GM12878 (cell line): ENCODE results near the gene SETBP1. TPM values are rescaled to one million over a fixed set of nuclear protein-coding genes. Genes with fewer than 3 reads are reported as not detected.

ENCODE experiments used
- BHLHE40 ChIP-seq, 2 experiments: fragments of 450-650 bp in 1 of 2; IDR thresholded peaks; 2 replicates each; pipeline ENCODE4 v1.6.1; 2011 to 2017; ENCODE audit warnings: low read depth in 2 of 2, borderline replicate concordance in 1 of 2, improper control_type of control experiment in 1 of 2, low read length in 1 of 2, mild to moderate bottlenecking in 1 of 2
- CBX5 ChIP-seq: sonication (generic); IDR thresholded peaks from 2 replicates; pipeline ENCODE4 v1.6.1; 2016; ENCODE audit warnings: low read depth, moderate library complexity, mild to moderate bottlenecking, inconsistent platforms
- CHD2 ChIP-seq: IDR thresholded peaks from 2 replicates; pipeline ENCODE4 v1.6.1; 2011; ENCODE audit warnings: low read depth, low read length, improper control_type of control experiment, borderline replicate concordance
- CREB1 ChIP-seq: IDR thresholded peaks from 2 replicates; pipeline ENCODE4 v1.6.1; 2012; ENCODE audit warnings: low read depth, mild to moderate bottlenecking, inconsistent platforms
- ESRRA ChIP-seq: IDR thresholded peaks from 2 replicates; pipeline ENCODE4 v1.6.1; 2012; ENCODE audit warnings: mild to moderate bottlenecking, low read length, improper control_type of control experiment
- FOXK2 ChIP-seq: fragments of 450-650 bp; IDR thresholded peaks from 2 replicates; pipeline ENCODE4 v1.6.1; 2017; ENCODE audit warnings: mild to moderate bottlenecking, moderate library complexity
- HDGF ChIP-seq: fragments of 450-650 bp; IDR thresholded peaks from 2 replicates; pipeline ENCODE4 v1.6.1; 2016; ENCODE audit warnings: antibody characterized with exemption
- PAX8 ChIP-seq: fragments of 450-650 bp; IDR thresholded peaks from 2 replicates; pipeline ENCODE4 v1.6.1; 2017; ENCODE audit warnings: mild to moderate bottlenecking, moderate library complexity
- RELA ChIP-seq: fragments of 450-650 bp; IDR thresholded peaks from 2 replicates; pipeline ENCODE4 v1.8.0; 2014; ENCODE audit warnings: borderline replicate concordance; ENCODE audit not compliant: partially characterized antibody
- WRNIP1 ChIP-seq: IDR thresholded peaks from 2 replicates; pipeline ENCODE4 v1.6.1; 2011; ENCODE audit warnings: low read depth, low read length, improper control_type of control experiment, borderline replicate concordance
- ZSCAN29 ChIP-seq: fragments of 450-650 bp; IDR thresholded peaks from 2 replicates; pipeline ENCODE4 v1.6.1; 2017; ENCODE audit warnings: mild to moderate bottlenecking, moderate library complexity
- polyA plus RNA-seq, 11 experiments: library from polyadenylated mRNA; depleted of rRNA in 4 of 11; unstranded in 6 of 11; stranded (reverse) in 5 of 11; fragments of >200 nt; fragmentation: Nextera tagmentation in 4 of 11; fragmentation: Illumina TruSeq in 1 of 11; extraction: Ambion mirVana in 4 of 11; extraction: Trizol in 1 of 11; gene quantifications; 1 replicate in 1 of 11; 2 replicates in 10 of 11; pipeline versions ENCODE4 v1.2.1 to v1.2.3, GENCODE V29; 2011 to 2016; ENCODE audit warnings: inconsistent platforms in 2 of 11, missing spikeins in 2 of 11, low read depth in 1 of 11
- total RNA-seq, 4 experiments: library from RNA; depleted of rRNA in 3 of 4; stranded (reverse); fragments of >200 nt in 3 of 4; fragmentation: Illumina TruSeq in 1 of 4; extraction: Trizol in 1 of 4; gene quantifications; 2 replicates each; pipeline versions ENCODE4 v1.2.1 to v1.2.3, GENCODE V29; 2013 to 2021
- TF ChIP-seq, protein P1 (sequence below): fragments of 450-650 bp; IDR thresholded peaks from 2 replicates; pipeline ENCODE4 v1.6.1; 2017; ENCODE audit warnings: low read depth, mild to moderate bottlenecking, moderate library complexity
- TF ChIP-seq, protein P2 (sequence below): fragments of 450-650 bp; IDR thresholded peaks from 2 replicates; pipeline ENCODE4 v1.6.1; 2017; ENCODE audit warnings: mild to moderate bottlenecking, moderate library complexity
- TF ChIP-seq, protein P3 (sequence below): fragments of 450-650 bp; IDR thresholded peaks from 2 replicates; pipeline ENCODE4 v1.6.1; 2016; ENCODE audit warnings: mild to moderate bottlenecking, moderate library complexity, borderline replicate concordance
- TF ChIP-seq, protein P4 (sequence below): fragments of 450-650 bp; IDR thresholded peaks from 2 replicates; pipeline ENCODE4 v1.6.1; 2016; ENCODE audit warnings: mild to moderate bottlenecking
- TF ChIP-seq, protein P5 (sequence below): fragments of 450-650 bp; IDR thresholded peaks from 2 replicates; pipeline ENCODE4 v1.6.1; 2017; ENCODE audit warnings: mild to moderate bottlenecking

Gene SETBP1
- total and polyA plus RNA-seq, 10 of the 15 experiments (the other 5 are each of a cell fraction or from before 2014, with no cell fraction given): 0.99 to 29.7 (median 8.3) TPM

DNA sequence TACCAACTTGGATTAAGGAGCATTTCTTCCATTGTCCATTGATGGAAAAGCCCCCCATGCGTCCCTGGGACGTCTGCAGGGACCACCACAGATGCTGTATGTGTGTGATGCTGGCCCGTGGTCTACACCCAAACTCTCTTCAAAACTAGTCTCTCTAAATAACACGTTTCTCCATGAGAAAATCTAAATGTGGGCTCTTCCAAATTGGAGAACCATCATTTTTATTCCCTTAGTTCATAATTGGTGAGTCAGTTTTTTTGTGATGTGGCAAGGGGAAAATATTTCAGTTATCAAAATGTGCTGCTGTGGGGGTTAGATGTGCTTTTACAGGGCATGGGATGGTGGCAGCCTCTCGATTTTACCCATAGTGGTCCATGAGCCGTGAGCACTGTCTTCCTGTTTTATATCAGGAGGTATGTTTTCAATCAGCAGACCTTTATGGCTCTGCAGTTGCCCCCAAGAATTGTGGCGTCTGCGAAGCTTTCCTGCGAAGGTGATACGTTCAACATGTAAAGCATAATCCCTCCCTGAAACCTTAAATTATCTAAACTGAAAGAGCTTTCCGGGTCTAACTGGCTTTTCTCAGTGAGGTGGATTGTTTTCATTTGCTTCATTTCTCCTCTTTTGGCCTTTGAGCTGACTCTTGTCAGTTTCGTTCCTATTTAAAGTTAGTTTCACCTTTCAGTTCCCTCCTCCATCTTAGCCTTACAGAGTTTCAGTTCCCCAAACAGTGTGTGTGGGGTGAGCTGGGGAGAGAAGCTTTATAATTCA is 78.4 kb downstream of the SETBP1 start (continued):
- peak; percentile 86 for TF ChIP-seq CBX5
- peak; percentile 73; the same call in 1 of the 2 replicates for TF ChIP-seq ZSCAN29
- TF ChIP-seq, protein P1, sequence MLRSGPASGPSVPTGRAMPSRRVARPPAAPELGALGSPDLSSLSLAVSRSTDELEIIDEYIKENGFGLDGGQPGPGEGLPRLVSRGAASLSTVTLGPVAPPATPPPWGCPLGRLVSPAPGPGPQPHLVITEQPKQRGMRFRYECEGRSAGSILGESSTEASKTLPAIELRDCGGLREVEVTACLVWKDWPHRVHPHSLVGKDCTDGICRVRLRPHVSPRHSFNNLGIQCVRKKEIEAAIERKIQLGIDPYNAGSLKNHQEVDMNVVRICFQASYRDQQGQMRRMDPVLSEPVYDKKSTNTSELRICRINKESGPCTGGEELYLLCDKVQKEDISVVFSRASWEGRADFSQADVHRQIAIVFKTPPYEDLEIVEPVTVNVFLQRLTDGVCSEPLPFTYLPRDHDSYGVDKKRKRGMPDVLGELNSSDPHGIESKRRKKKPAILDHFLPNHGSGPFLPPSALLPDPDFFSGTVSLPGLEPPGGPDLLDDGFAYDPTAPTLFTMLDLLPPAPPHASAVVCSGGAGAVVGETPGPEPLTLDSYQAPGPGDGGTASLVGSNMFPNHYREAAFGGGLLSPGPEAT: peak; percentile 95
- TF ChIP-seq, protein P2, sequence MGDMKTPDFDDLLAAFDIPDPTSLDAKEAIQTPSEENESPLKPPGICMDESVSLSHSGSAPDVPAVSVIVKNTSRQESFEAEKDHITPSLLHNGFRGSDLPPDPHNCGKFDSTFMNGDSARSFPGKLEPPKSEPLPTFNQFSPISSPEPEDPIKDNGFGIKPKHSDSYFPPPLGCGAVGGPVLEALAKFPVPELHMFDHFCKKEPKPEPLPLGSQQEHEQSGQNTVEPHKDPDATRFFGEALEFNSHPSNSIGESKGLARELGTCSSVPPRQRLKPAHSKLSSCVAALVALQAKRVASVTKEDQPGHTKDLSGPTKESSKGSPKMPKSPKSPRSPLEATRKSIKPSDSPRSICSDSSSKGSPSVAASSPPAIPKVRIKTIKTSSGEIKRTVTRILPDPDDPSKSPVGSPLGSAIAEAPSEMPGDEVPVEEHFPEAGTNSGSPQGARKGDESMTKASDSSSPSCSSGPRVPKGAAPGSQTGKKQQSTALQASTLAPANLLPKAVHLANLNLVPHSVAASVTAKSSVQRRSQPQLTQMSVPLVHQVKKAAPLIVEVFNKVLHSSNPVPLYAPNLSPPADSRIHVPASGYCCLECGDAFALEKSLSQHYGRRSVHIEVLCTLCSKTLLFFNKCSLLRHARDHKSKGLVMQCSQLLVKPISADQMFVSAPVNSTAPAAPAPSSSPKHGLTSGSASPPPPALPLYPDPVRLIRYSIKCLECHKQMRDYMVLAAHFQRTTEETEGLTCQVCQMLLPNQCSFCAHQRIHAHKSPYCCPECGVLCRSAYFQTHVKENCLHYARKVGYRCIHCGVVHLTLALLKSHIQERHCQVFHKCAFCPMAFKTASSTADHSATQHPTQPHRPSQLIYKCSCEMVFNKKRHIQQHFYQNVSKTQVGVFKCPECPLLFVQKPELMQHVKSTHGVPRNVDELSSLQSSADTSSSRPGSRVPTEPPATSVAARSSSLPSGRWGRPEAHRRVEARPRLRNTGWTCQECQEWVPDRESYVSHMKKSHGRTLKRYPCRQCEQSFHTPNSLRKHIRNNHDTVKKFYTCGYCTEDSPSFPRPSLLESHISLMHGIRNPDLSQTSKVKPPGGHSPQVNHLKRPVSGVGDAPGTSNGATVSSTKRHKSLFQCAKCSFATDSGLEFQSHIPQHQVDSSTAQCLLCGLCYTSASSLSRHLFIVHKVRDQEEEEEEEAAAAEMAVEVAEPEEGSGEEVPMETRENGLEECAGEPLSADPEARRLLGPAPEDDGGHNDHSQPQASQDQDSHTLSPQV: peak; percentile 89; the same call in 1 of the 2 replicates
- TF ChIP-seq HDGF: no peak
- peak; percentile 93 for TF ChIP-seq CHD2
- TF ChIP-seq WRNIP1: no peak
- peak; percentile 59 to 62; a peak in 2 of 4 replicates for TF ChIP-seq BHLHE40 (IDR thresholded peaks at IDR 0.05; ENCODE audit: borderline replicate concordance in 1 of 2, low read depth in 2 of 2, low read length in 1 of 2)
- TF ChIP-seq, protein P3, sequence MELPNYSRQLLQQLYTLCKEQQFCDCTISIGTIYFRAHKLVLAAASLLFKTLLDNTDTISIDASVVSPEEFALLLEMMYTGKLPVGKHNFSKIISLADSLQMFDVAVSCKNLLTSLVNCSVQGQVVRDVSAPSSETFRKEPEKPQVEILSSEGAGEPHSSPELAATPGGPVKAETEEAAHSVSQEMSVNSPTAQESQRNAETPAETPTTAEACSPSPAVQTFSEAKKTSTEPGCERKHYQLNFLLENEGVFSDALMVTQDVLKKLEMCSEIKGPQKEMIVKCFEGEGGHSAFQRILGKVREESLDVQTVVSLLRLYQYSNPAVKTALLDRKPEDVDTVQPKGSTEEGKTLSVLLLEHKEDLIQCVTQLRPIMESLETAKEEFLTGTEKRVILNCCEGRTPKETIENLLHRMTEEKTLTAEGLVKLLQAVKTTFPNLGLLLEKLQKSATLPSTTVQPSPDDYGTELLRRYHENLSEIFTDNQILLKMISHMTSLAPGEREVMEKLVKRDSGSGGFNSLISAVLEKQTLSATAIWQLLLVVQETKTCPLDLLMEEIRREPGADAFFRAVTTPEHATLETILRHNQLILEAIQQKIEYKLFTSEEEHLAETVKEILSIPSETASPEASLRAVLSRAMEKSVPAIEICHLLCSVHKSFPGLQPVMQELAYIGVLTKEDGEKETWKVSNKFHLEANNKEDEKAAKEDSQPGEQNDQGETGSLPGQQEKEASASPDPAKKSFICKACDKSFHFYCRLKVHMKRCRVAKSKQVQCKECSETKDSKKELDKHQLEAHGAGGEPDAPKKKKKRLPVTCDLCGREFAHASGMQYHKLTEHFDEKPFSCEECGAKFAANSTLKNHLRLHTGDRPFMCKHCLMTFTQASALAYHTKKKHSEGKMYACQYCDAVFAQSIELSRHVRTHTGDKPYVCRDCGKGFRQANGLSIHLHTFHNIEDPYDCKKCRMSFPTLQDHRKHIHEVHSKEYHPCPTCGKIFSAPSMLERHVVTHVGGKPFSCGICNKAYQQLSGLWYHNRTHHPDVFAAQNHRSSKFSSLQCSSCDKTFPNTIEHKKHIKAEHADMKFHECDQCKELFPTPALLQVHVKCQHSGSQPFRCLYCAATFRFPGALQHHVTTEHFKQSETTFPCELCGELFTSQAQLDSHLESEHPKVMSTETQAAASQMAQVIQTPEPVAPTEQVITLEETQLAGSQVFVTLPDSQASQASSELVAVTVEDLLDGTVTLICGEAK: peak; percentile 58; the same call in 1 of the 2 replicates
- TF ChIP-seq RELA: no peak
- peak; percentile 75; the same call in 1 of the 2 replicates for TF ChIP-seq CREB1
- TF ChIP-seq, protein P4, sequence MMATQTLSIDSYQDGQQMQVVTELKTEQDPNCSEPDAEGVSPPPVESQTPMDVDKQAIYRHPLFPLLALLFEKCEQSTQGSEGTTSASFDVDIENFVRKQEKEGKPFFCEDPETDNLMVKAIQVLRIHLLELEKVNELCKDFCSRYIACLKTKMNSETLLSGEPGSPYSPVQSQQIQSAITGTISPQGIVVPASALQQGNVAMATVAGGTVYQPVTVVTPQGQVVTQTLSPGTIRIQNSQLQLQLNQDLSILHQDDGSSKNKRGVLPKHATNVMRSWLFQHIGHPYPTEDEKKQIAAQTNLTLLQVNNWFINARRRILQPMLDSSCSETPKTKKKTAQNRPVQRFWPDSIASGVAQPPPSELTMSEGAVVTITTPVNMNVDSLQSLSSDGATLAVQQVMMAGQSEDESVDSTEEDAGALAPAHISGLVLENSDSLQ: peak; percentile 67
- TF ChIP-seq FOXK2: no peak
- peak; percentile 55; the same call in 1 of the 2 replicates for TF ChIP-seq ESRRA
- TF ChIP-seq, protein P5, sequence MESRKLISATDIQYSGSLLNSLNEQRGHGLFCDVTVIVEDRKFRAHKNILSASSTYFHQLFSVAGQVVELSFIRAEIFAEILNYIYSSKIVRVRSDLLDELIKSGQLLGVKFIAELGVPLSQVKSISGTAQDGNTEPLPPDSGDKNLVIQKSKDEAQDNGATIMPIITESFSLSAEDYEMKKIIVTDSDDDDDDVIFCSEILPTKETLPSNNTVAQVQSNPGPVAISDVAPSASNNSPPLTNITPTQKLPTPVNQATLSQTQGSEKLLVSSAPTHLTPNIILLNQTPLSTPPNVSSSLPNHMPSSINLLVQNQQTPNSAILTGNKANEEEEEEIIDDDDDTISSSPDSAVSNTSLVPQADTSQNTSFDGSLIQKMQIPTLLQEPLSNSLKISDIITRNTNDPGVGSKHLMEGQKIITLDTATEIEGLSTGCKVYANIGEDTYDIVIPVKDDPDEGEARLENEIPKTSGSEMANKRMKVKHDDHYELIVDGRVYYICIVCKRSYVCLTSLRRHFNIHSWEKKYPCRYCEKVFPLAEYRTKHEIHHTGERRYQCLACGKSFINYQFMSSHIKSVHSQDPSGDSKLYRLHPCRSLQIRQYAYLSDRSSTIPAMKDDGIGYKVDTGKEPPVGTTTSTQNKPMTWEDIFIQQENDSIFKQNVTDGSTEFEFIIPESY: peak; percentile 81; the same call in 1 of the 2 replicates
- no peak for TF ChIP-seq PAX8
